ENCODE results near the gene EGR2. TPM values are rescaled to one million over a fixed set of nuclear protein-coding genes. Genes with fewer than 3 reads are reported as not detected.

EGR2 gene
- total RNA-seq, 1 experiment from 2014 or later, result 2.6 TPM

DNA sequence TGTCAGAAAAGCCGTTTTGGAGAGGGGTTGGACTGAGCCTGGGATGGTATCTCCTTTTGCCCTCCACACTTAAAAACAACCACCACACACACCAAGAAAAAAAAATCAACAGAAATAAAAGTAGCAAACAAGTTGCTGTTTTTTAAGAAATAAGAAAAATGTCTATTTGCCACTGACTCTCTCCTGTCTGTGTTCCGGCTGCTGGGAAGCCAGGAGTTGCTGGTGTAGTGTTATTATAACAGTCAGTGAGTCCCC, 163 bp downstream of the EGR2 start:
- no peak overlapping the region for H3K27ac ChIP-seq (ENCODE audit: insufficient read length, low read depth, low read length)
- H2BK20ac ChIP-seq (ENCODE audit: low read depth, low read length, poor library complexity, severe bottlenecking), result no peak overlapping the region
- no peak overlapping the region for H3K23ac ChIP-seq (ENCODE audit: insufficient read length, low read depth, low read length)
- H3K4me1 Mint-ChIP-seq, result peaks cover 24 to 29% of the 10 kb centered on the region in 2 experiments
- peaks cover 91% of the 10 kb centered on the region for H3K27me3 Mint-ChIP-seq (ENCODE audit: low read depth)
- H3K9me3 ChIP-seq (ENCODE audit: control insufficient read depth, low read depth, low read length), result no peaks in the 10 kb centered on the region
- no peak overlapping the region for H2AFZ ChIP-seq (ENCODE audit: low read length)
- H3K4me2 ChIP-seq (ENCODE audit: insufficient read depth, insufficient read length, low read length), result peak overlapping the region; percentile 74
- no peak overlapping the region for H4K8ac ChIP-seq (replicated peaks; ENCODE audit: insufficient read length, low read depth, low read length)
- TF ChIP-seq, protein P1, sequence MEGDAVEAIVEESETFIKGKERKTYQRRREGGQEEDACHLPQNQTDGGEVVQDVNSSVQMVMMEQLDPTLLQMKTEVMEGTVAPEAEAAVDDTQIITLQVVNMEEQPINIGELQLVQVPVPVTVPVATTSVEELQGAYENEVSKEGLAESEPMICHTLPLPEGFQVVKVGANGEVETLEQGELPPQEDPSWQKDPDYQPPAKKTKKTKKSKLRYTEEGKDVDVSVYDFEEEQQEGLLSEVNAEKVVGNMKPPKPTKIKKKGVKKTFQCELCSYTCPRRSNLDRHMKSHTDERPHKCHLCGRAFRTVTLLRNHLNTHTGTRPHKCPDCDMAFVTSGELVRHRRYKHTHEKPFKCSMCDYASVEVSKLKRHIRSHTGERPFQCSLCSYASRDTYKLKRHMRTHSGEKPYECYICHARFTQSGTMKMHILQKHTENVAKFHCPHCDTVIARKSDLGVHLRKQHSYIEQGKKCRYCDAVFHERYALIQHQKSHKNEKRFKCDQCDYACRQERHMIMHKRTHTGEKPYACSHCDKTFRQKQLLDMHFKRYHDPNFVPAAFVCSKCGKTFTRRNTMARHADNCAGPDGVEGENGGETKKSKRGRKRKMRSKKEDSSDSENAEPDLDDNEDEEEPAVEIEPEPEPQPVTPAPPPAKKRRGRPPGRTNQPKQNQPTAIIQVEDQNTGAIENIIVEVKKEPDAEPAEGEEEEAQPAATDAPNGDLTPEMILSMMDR (conservative IDR thresholded peaks at IDR 0.05), result no peak
- H3K14ac ChIP-seq (ENCODE audit: insufficient read depth, low read length), result peak overlapping the region; percentile 64; the same call in 1 of the 2 replicates
- H3K4ac ChIP-seq (ENCODE audit: low read depth, low read length), result no peak overlapping the region
- peaks cover 26% of the 10 kb centered on the region; the same call in 1 of the 2 replicates for H3K27me3 ChIP-seq (ENCODE audit: insufficient read depth, low read length)
- no peak overlapping the region for H2BK15ac ChIP-seq (ENCODE audit: low read depth, low read length)
- H3K23me2 ChIP-seq (ENCODE audit: insufficient read length, low read depth, low read length, poor library complexity, severe bottlenecking), result peaks cover 25% of the 10 kb centered on the region
- H4K20me1 ChIP-seq (ENCODE audit: control insufficient read depth, insufficient read depth, insufficient read length), result no peaks in the 10 kb centered on the region
- DNase-seq, result no peak
- H2AK5ac ChIP-seq (ENCODE audit: insufficient read length, low read length), result no peak overlapping the region
- H3K56ac ChIP-seq (ENCODE audit: insufficient read length, low read depth, low read length), result no peak overlapping the region
- no peaks in the 10 kb centered on the region for H3K79me2 ChIP-seq (ENCODE audit: insufficient read depth, low read length)
- H4K91ac ChIP-seq (ENCODE audit: insufficient read length, low read depth, low read length), result no peak overlapping the region
- peaks cover 2 to 7% (median 6%) of the 10 kb centered on the region in 3 experiments; a peak in 5 of 7 replicates for H3K36me3 Mint-ChIP-seq (ENCODE audit: insufficient read depth in 1 of 3, low read depth in 3 of 3)
- peaks cover 0 to 7% of the 10 kb centered on the region in 2 experiments; a peak in 3 of 5 replicates for H3K9me3 Mint-ChIP-seq
- no CpG with 5 or more reads among the region's 2 CpGs for WGBS (ENCODE audit: extremely low coverage, insufficient read length, low lambda C conversion rate)
- peak overlapping the region in 2 of 3 experiments; percentile 32 to 87; a peak in 2 of 7 replicates for H3K27ac Mint-ChIP-seq
- H3K4me1 ChIP-seq (ENCODE audit: insufficient read depth, low read length), result no peaks in the 10 kb centered on the region
- peak overlapping the region; percentile 74 to 93 for H3K4me3 Mint-ChIP-seq
- H2BK12ac ChIP-seq (ENCODE audit: insufficient read length, low read depth, low read length), result no peak overlapping the region
- no peak overlapping the region for H3T11ph ChIP-seq (ENCODE audit: low read length)
- no peak overlapping the region for H4K5ac ChIP-seq (ENCODE audit: insufficient read length, low read depth, low read length)
- no peaks in the 10 kb centered on the region for H3K79me1 ChIP-seq (ENCODE audit: insufficient read depth, low read depth, low read length, poor library complexity, severe bottlenecking)
- peak overlapping the region; percentile 43 for H3K18ac ChIP-seq (ENCODE audit: insufficient read length, low read depth, low read length)
- H2BK120ac ChIP-seq (ENCODE audit: low read depth, low read length, poor library complexity, severe bottlenecking), result no peak overlapping the region
- no peak overlapping the region for H3K9ac ChIP-seq (ENCODE audit: extremely low read depth, insufficient read length, low read length)
- H2BK5ac ChIP-seq (ENCODE audit: insufficient read length, low read length), result no peak overlapping the region

All from H9 (cell line).